SK-N-SH (cell line): ENCODE data around the gene SLC16A12. TPM values are rescaled to one million over a fixed set of nuclear protein-coding genes. Genes with fewer than 3 reads are reported as not detected.

Experiments used
- CTCF ChIA-PET: fragments of 300-600, 350-600 bp; formaldehyde crosslinking; extraction: SDS; loops from one replicate; lab custom pipeline; 2021; lab: Yijun Ruan, JAX
- POLR2A ChIA-PET: fragments of 350-600 bp; sonication (Branson Sonifier 250); formaldehyde crosslinking; extraction: SDS; loops from one replicate; lab custom pipeline; 2020; ENCODE audit warnings: antibody characterized with exemption, inconsistent platforms; lab: Yijun Ruan, JAX
- DNase-seq: peaks from one replicate; pipeline ENCODE4 v3.0.0; 2012
- H2AFZ ChIP-seq: fragments of 200-600 bp; sonication (generic); 2 replicates; pipeline ENCODE4 v1.8.1; 2016; ENCODE audit warnings: antibody characterized with exemption, mild to moderate bottlenecking, low read depth
- H3F3A ChIP-seq: fragments of 200-600 bp; sonication (generic); replicated peaks from 2 replicates; pipeline ENCODE3; 2016; ENCODE audit warnings: antibody characterized with exemption, mild to moderate bottlenecking; ENCODE audit not compliant: insufficient read depth
- H3K27ac ChIP-seq, 2 experiments: fragments of 200-500 bp in 1 of 2; fragments of 200-600 bp in 1 of 2; sonication (Bioruptor generic) in 1 of 2; sonication (generic), shearing (Covaris generic) in 1 of 2; 2 replicates each; pipeline versions ENCODE4 v1.5.1 to v1.6.1; 2014 to 2016; ENCODE audit warnings: low read depth in 2 of 2, inconsistent platforms in 1 of 2, low read length in 1 of 2, mild to moderate bottlenecking in 1 of 2, mixed read lengths in 1 of 2
- H3K27me3 ChIP-seq: fragments of 200-600 bp; sonication (generic), shearing (Covaris generic); 2 replicates; pipeline ENCODE4 v1.6.1; 2016; ENCODE audit warnings: mixed run types; ENCODE audit not compliant: insufficient read depth
- H3K36me3 ChIP-seq, 2 experiments: fragments of 200-500 bp in 1 of 2; fragments of 200-600 bp in 1 of 2; sonication (Bioruptor generic) in 1 of 2; sonication (generic) in 1 of 2; replicated peaks in 1 of 2; 2 replicates each; pipeline versions ENCODE3 to v1.5.1; 2014 to 2016; ENCODE audit warnings: low read length in 1 of 2, mild to moderate bottlenecking in 1 of 2; ENCODE audit not compliant: insufficient read depth in 2 of 2, control insufficient read depth in 1 of 2
- H3K4me1 ChIP-seq, 2 experiments: fragments of 200-500 bp in 1 of 2; fragments of 200-600 bp in 1 of 2; sonication (Bioruptor generic) in 1 of 2; sonication (generic), shearing (Covaris generic) in 1 of 2; 2 replicates each; pipeline versions ENCODE4 v1.5.1 to v1.6.1; 2014 to 2016; ENCODE audit warnings: low read depth in 1 of 2, low read length in 1 of 2, mixed run types in 1 of 2; ENCODE audit not compliant: insufficient read depth in 2 of 2, control insufficient read depth in 1 of 2
- H3K4me2 ChIP-seq: fragments of 200-600 bp; sonication (generic), shearing (Covaris generic); 2 replicates; pipeline ENCODE4 v1.6.1; 2017; ENCODE audit warnings: mixed run types
- H3K4me3 ChIP-seq, 2 experiments: fragments of 200-500 bp in 1 of 2; fragments of 200-600 bp in 1 of 2; sonication (Bioruptor generic) in 1 of 2; sonication (generic), shearing (Covaris generic) in 1 of 2; 2 replicates each; pipeline versions ENCODE4 v1.5.1 to v1.8.1; 2014 to 2016; ENCODE audit warnings: low read depth in 2 of 2, inconsistent platforms in 1 of 2, low read length in 1 of 2, mild to moderate bottlenecking in 1 of 2, mixed read lengths in 1 of 2, moderate library complexity in 1 of 2
- H3K79me2 ChIP-seq: fragments of 200-600 bp; sonication (generic); 2 replicates; pipeline ENCODE4 v1.8.1; 2017; ENCODE audit warnings: mild to moderate bottlenecking; ENCODE audit not compliant: insufficient read depth
- H3K9ac ChIP-seq: fragments of 200-600 bp; sonication (generic); 2 replicates; pipeline ENCODE4 v1.6.1; 2017; ENCODE audit warnings: mixed run types
- H3K9me2 ChIP-seq: fragments of 200-600 bp; sonication (generic); 2 replicates; pipeline ENCODE4 v1.6.1; 2017; ENCODE audit warnings: mixed run types
- H3K9me3 ChIP-seq: fragments of 200-600 bp; sonication (generic); 2 replicates; pipeline ENCODE4 v1.6.1; 2017; ENCODE audit warnings: mixed run types, mild to moderate bottlenecking, moderate library complexity
- H4K20me1 ChIP-seq: fragments of 200-600 bp; sonication (generic); 2 replicates; pipeline ENCODE4 v1.6.1; 2017; ENCODE audit warnings: mild to moderate bottlenecking, mixed run types; ENCODE audit not compliant: insufficient read depth
- RFX5 ChIP-seq: IDR thresholded peaks from 2 replicates; pipeline ENCODE4 v1.6.1; 2012; ENCODE audit warnings: mild to moderate bottlenecking, improper control_type of control experiment, low read length
- SMC3 ChIP-seq: IDR thresholded peaks from 2 replicates; pipeline ENCODE4 v1.6.1; 2012; ENCODE audit warnings: low read depth, low read length, improper control_type of control experiment
- WGBS: methylation state at CpG from one replicate; pipeline ENCODE4 v1.1.6; 2017; ENCODE audit warnings: low lambda C conversion rate; 5-methylcytosine and 5-hydroxymethylcytosine counted together
- polyA plus RNA-seq, 3 experiments: library from polyadenylated mRNA; depleted of rRNA; stranded (reverse); fragments of >200 nt; gene quantifications; 2 replicates each; pipeline ENCODE4 v1.2.3, GENCODE V29; 2012
- TF ChIP-seq, protein P1 (sequence below): IDR thresholded peaks from 2 replicates; pipeline ENCODE4 v1.4.0; 2012; ENCODE audit warnings: low read depth
- TF ChIP-seq, protein P2 (sequence below): IDR thresholded peaks from 2 replicates; pipeline ENCODE4 v1.4.0; 2012; ENCODE audit warnings: low read depth, borderline replicate concordance
- TF ChIP-seq, protein P3 (sequence below): fragments of 150-350 bp; IDR thresholded peaks from 2 replicates; pipeline ENCODE4 v1.6.1; 2016; ENCODE audit warnings: mild to moderate bottlenecking, low read depth, low read length

The SLC16A12 gene
- polyA plus RNA-seq, 1 of the 3 experiments (the other 2 are of a cell fraction): 0.13 TPM

DNA sequence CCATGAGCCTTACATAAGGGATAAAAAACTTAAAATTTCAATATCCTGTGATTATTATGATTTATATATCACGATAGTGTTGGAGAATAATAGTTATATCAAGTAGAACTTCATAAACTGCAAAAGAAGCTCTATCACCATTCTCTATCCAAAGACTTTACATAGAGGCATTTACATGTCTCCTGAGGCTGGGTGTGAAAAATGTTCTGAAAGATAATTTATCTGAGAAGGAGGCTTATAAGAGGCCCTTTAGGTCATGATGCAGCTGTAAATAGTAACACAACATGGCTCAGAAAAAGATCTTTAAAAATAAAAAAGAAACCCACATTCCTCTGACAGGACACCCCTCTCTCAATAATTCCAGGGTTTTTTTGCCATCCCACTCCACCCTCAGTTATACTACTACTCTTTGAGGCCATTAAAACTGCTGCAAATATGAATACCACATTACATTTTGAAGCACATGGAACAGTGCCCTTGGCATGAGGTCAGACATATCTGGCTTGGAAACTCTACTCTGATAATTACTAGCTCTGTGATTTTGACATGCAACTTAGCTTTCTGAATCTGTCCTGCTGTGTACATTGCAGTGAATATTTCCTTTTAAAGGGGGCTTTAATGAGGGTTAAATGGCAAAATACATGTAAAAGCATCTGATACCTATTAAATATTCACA lies 55.5 kb downstream of the SLC16A12 start:
- no peaks in the 10 kb centered on the region for H3K27me3 ChIP-seq
- peak overlapping the region in 1 of 2 experiments; percentile 85; a peak in 1 of 4 replicates for H3K27ac ChIP-seq
- H2AFZ ChIP-seq: no peak overlapping the region; the same call in 1 of the 2 replicates
- H3K9me3 ChIP-seq: no peaks in the 10 kb centered on the region
- no peaks in the 10 kb centered on the region for H4K20me1 ChIP-seq
- no peak overlapping the region for H3K4me2 ChIP-seq
- H3F3A ChIP-seq: peaks cover 17% of the 10 kb centered on the region
- CTCF ChIA-PET: interaction anchor here (1.7 to 3.7 kb wide), 2 partner anchors 13 to 79 kb away, joined by 3 to 20 read pairs; no protein-coding TSS in a partner anchor
- H3K9ac ChIP-seq: no peak overlapping the region
- no peak for DNase-seq
- H3K4me3 ChIP-seq: no peak overlapping the region
- no peaks in the 10 kb centered on the region for H3K9me2 ChIP-seq
- peaks cover 0 to 47% of the 10 kb centered on the region in 2 experiments; a peak in 2 of 4 replicates for H3K4me1 ChIP-seq
- WGBS: 94% methylated on average over 1 of the region's 1 CpG
- no peaks in the 10 kb centered on the region for H3K36me3 ChIP-seq
- TF ChIP-seq, protein P1, sequence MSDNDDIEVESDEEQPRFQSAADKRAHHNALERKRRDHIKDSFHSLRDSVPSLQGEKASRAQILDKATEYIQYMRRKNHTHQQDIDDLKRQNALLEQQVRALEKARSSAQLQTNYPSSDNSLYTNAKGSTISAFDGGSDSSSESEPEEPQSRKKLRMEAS: 0 out of 2 replicates have a peak, but pooled peaks have one; percentile 39
- TF ChIP-seq, protein P2, sequence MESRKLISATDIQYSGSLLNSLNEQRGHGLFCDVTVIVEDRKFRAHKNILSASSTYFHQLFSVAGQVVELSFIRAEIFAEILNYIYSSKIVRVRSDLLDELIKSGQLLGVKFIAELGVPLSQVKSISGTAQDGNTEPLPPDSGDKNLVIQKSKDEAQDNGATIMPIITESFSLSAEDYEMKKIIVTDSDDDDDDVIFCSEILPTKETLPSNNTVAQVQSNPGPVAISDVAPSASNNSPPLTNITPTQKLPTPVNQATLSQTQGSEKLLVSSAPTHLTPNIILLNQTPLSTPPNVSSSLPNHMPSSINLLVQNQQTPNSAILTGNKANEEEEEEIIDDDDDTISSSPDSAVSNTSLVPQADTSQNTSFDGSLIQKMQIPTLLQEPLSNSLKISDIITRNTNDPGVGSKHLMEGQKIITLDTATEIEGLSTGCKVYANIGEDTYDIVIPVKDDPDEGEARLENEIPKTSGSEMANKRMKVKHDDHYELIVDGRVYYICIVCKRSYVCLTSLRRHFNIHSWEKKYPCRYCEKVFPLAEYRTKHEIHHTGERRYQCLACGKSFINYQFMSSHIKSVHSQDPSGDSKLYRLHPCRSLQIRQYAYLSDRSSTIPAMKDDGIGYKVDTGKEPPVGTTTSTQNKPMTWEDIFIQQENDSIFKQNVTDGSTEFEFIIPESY: no peak
- TF ChIP-seq, all 33 proteins: peak for 1
- POLR2A ChIA-PET: no interaction called here
- no peaks in the 10 kb centered on the region for H3K79me2 ChIP-seq

DNA sequence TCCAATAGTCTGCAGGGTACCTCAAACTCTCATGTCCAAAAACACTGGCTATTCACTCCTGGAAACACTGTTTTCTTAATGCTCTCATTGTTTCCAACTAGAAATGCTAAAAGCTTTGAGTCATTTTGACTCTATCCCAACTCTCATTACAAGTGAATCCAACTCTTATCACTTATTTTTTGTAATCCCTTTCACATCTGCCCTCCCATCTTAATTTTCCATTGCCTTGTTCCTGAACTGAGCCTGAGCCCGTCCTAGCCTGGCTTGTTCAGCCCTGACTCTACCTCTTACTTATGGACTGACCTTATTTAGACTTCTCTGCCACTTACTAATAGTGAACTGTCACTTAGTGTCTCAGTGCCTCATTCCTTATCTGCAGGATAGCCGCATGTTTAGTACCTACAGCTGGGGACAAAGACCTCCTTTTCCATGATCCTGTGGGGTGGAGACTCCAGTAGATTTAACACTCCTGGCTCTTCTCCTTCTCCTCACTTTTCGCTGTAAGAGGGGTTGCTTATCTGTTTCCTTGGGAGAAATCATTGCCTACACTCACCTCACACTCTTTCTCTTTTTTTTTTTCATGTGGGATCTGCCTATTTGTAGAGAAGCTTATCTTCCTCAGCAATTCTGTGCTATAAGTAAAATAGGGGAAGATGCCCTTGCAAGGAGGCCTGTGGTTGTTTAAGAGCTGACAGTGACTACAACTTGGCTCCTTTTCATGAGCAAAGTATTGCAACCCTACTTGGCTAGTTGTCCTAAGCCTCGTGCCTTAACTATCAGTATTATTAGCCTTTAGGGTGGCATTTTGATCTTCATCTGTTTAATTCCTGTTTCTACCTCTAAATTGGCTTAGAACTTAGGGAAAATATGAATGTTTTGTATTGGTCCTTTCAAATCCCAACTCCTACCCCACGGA lies 56.4 kb downstream of the SLC16A12 start:
- ChIA-PET CTCF (interaction anchor here (1.7 to 3.7 kb wide), 2 partner anchors 12 to 80 kb away, joined by 3 to 20 read pairs; no protein-coding TSS in a partner anchor), POLR2A (interaction anchor here (1.1 kb wide), 1 partner anchor 260 kb away, joined by 3 read pairs; no protein-coding TSS in a partner anchor)
- Histone ChIP-seq H3K27me3 (no peaks in the 10 kb centered on the region), H3F3A (peaks cover 17% of the 10 kb centered on the region), H4K20me1 (no peaks in the 10 kb centered on the region), H3K4me2 (peak overlapping the region; percentile 1; the same call in 1 of the 2 replicates), H3K9me2 (no peaks in the 10 kb centered on the region), H3K27ac (peak overlapping the region in 1 of 2 experiments; percentile 68; a peak in 2 of 4 replicates), H2AFZ (no peak overlapping the region; the same call in 1 of the 2 replicates), H3K9ac (no peak overlapping the region), H3K79me2 (no peaks in the 10 kb centered on the region), H3K4me3 (no peak overlapping the region), H3K36me3 (no peaks in the 10 kb centered on the region), H3K4me1 (peaks cover 0 to 47% of the 10 kb centered on the region in 2 experiments; a peak in 2 of 4 replicates), H3K9me3 (no peaks in the 10 kb centered on the region)
- 84% methylated on average over 5 of the region's 5 CpGs for WGBS
- no peak for TF ChIP-seq SMC3
- TF ChIP-seq, protein P3, sequence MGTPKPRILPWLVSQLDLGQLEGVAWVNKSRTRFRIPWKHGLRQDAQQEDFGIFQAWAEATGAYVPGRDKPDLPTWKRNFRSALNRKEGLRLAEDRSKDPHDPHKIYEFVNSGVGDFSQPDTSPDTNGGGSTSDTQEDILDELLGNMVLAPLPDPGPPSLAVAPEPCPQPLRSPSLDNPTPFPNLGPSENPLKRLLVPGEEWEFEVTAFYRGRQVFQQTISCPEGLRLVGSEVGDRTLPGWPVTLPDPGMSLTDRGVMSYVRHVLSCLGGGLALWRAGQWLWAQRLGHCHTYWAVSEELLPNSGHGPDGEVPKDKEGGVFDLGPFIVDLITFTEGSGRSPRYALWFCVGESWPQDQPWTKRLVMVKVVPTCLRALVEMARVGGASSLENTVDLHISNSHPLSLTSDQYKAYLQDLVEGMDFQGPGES: no peak
- no peak for TF ChIP-seq RFX5
- DNase-seq: no peak
